ENCODE data around the gene OR2V2.

DNA sequence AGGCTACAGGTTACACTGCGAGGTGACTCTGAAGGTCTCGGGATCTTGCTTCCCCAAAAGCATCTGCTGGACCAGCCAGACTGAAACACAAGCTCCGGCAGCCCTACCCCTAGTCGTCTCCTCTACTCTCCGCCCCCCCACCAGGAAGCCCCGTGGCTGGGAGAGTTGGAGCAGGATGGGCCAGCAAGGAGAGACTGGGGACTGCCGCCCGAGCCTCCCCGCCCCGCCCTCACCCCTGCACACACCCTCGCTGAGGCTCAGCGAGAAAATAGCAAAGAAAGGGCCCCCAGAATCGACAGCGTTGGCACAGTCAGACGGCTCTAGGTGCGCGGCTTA lies 56.4 kb downstream of the OR2V2 start:
- TF ChIP-seq, protein P1, sequence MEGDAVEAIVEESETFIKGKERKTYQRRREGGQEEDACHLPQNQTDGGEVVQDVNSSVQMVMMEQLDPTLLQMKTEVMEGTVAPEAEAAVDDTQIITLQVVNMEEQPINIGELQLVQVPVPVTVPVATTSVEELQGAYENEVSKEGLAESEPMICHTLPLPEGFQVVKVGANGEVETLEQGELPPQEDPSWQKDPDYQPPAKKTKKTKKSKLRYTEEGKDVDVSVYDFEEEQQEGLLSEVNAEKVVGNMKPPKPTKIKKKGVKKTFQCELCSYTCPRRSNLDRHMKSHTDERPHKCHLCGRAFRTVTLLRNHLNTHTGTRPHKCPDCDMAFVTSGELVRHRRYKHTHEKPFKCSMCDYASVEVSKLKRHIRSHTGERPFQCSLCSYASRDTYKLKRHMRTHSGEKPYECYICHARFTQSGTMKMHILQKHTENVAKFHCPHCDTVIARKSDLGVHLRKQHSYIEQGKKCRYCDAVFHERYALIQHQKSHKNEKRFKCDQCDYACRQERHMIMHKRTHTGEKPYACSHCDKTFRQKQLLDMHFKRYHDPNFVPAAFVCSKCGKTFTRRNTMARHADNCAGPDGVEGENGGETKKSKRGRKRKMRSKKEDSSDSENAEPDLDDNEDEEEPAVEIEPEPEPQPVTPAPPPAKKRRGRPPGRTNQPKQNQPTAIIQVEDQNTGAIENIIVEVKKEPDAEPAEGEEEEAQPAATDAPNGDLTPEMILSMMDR (IDR thresholded peaks at IDR 0.05; ENCODE audit: insufficient read depth, low read length) = no peak
- no peak for TF ChIP-seq POLR2AphosphoS5 (IDR thresholded peaks at IDR 0.05; ENCODE audit: low read depth)
- TF ChIP-seq, protein P2, sequence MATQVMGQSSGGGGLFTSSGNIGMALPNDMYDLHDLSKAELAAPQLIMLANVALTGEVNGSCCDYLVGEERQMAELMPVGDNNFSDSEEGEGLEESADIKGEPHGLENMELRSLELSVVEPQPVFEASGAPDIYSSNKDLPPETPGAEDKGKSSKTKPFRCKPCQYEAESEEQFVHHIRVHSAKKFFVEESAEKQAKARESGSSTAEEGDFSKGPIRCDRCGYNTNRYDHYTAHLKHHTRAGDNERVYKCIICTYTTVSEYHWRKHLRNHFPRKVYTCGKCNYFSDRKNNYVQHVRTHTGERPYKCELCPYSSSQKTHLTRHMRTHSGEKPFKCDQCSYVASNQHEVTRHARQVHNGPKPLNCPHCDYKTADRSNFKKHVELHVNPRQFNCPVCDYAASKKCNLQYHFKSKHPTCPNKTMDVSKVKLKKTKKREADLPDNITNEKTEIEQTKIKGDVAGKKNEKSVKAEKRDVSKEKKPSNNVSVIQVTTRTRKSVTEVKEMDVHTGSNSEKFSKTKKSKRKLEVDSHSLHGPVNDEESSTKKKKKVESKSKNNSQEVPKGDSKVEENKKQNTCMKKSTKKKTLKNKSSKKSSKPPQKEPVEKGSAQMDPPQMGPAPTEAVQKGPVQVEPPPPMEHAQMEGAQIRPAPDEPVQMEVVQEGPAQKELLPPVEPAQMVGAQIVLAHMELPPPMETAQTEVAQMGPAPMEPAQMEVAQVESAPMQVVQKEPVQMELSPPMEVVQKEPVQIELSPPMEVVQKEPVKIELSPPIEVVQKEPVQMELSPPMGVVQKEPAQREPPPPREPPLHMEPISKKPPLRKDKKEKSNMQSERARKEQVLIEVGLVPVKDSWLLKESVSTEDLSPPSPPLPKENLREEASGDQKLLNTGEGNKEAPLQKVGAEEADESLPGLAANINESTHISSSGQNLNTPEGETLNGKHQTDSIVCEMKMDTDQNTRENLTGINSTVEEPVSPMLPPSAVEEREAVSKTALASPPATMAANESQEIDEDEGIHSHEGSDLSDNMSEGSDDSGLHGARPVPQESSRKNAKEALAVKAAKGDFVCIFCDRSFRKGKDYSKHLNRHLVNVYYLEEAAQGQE (IDR thresholded peaks at IDR 0.05; ENCODE audit: insufficient replicate concordance, low read depth) = no peak
